ENCODE results near the gene VANGL2. TPM values are rescaled to one million over a fixed set of nuclear protein-coding genes. Genes with fewer than 3 reads are reported as not detected.
A peak's percentile ranks its signal among the peaks of the same experiment; 100 is the strongest.

Gene VANGL2
- total and polyA plus RNA-seq, 9 of the 15 experiments (the other 6 are each of a cell fraction or from before 2014, with no cell fraction given), result 0.28 to 4.0 (median 0.98) TPM

DNA sequence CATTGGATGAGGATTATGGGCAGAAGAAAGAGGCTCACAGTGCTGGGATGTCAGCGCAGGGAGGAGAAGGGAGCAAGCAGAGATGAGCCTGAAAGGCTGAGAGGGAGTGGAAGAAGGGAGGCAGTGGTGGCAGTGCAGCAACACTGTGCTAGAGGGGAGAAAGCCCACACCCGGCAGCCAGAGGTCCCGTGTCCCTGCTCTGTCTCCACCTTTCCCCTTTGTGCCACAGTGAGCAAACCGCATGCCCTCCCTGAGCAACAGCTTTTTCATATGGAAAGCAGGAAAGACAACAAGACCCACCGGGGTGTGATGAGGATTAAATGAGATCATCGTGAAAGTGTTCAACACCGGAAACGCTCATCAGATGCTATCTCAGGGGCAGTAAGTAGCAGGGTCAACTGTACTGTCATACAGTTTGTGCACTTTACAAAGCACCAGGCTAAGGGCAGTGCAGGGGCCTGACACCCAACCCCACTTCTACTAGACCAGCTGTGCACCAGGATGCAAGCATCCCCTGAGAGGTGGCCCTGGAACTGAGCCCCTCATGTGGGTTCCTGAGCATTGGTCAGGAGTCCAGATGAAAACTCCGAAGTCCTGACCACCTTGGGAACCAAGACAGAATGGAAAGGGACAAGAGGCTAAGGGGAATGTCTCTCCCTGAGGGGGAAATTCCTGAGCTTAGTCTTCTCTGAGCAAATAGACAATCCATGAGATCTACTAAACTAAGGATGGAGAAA lies 24.4 kb upstream of the VANGL2 start (continued):
- no peak for TF ChIP-seq MCM5 (IDR thresholded peaks at IDR 0.05; ENCODE audit: low read depth)
- TF ChIP-seq, protein P1, sequence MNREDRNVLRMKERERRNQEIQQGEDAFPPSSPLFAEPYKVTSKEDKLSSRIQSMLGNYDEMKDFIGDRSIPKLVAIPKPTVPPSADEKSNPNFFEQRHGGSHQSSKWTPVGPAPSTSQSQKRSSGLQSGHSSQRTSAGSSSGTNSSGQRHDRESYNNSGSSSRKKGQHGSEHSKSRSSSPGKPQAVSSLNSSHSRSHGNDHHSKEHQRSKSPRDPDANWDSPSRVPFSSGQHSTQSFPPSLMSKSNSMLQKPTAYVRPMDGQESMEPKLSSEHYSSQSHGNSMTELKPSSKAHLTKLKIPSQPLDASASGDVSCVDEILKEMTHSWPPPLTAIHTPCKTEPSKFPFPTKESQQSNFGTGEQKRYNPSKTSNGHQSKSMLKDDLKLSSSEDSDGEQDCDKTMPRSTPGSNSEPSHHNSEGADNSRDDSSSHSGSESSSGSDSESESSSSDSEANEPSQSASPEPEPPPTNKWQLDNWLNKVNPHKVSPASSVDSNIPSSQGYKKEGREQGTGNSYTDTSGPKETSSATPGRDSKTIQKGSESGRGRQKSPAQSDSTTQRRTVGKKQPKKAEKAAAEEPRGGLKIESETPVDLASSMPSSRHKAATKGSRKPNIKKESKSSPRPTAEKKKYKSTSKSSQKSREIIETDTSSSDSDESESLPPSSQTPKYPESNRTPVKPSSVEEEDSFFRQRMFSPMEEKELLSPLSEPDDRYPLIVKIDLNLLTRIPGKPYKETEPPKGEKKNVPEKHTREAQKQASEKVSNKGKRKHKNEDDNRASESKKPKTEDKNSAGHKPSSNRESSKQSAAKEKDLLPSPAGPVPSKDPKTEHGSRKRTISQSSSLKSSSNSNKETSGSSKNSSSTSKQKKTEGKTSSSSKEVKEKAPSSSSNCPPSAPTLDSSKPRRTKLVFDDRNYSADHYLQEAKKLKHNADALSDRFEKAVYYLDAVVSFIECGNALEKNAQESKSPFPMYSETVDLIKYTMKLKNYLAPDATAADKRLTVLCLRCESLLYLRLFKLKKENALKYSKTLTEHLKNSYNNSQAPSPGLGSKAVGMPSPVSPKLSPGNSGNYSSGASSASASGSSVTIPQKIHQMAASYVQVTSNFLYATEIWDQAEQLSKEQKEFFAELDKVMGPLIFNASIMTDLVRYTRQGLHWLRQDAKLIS (CRISPR knock-in tag; IDR thresholded peaks at IDR 0.05), result 0 out of 2 replicates have a peak, but pooled peaks have one; percentile 30
- TF ChIP-seq HNRNPL (IDR thresholded peaks at IDR 0.05; ENCODE audit: low read depth, low read length), result no peak
- TF ChIP-seq ETV1 (tag; conservative IDR thresholded peaks at IDR 0.05; ENCODE audit: low read depth), result peak; percentile 76
- 0 out of 2 replicates have a peak, but pooled peaks have one; percentile 17 for TF ChIP-seq CXXC5 (CRISPR knock-in tag; IDR thresholded peaks at IDR 0.05)
- TF ChIP-seq ZNF175 (CRISPR knock-in tag; IDR thresholded peaks at IDR 0.05; ENCODE audit: low read depth), result peak; percentile 55; the same call in 1 of the 2 replicates
- no peak for TF ChIP-seq KAT8 (IDR thresholded peaks at IDR 0.05; ENCODE audit: low read depth)
- TF ChIP-seq, protein P2, sequence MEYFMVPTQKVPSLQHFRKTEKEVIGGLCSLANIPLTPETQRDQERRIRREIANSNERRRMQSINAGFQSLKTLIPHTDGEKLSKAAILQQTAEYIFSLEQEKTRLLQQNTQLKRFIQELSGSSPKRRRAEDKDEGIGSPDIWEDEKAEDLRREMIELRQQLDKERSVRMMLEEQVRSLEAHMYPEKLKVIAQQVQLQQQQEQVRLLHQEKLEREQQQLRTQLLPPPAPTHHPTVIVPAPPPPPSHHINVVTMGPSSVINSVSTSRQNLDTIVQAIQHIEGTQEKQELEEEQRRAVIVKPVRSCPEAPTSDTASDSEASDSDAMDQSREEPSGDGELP (CRISPR knock-in tag; IDR thresholded peaks at IDR 0.05; ENCODE audit: borderline replicate concordance), result peak; percentile 50; the same call in 1 of the 2 replicates
- no peak for TF ChIP-seq NCOA1 (IDR thresholded peaks at IDR 0.05; ENCODE audit: low read depth)
- TF ChIP-seq CREM (IDR thresholded peaks at IDR 0.05; ENCODE audit: low read depth), result peak; percentile 45; the same call in 1 of the 2 replicates
- TF ChIP-seq SREBF2 (CRISPR knock-in tag; IDR thresholded peaks at IDR 0.05), result no peak
- peak; percentile 9; the same call in 1 of the 2 replicates for TF ChIP-seq SP1 (CRISPR knock-in tag; IDR thresholded peaks at IDR 0.05)
- TF ChIP-seq SIN3A (IDR thresholded peaks at IDR 0.05; ENCODE audit: borderline replicate concordance in 2 of 2, control insufficient read depth in 1 of 2, low read depth in 2 of 2, low read length in 2 of 2), result no peak
- TF ChIP-seq ZNF766 (CRISPR knock-in tag; conservative IDR thresholded peaks at IDR 0.05), result 0 out of 2 replicates have a peak, but pooled peaks have one; percentile 12
- TF ChIP-seq ZNF589 (CRISPR knock-in tag; IDR thresholded peaks at IDR 0.05; ENCODE audit: low read depth), result peak; percentile 88
- 0 out of 2 replicates have a peak, but pooled peaks have one; percentile 54 for TF ChIP-seq ZBTB17 (CRISPR knock-in tag; IDR thresholded peaks at IDR 0.05)
- TF ChIP-seq ATF7 (IDR thresholded peaks at IDR 0.05), result peak; percentile 78; the same call in 1 of the 2 replicates
- no peak; a peak in 1 of 6 replicates for TF ChIP-seq ZBTB11 (CRISPR knock-in tag; IDR thresholded peaks at IDR 0.05)
- no peak for TF ChIP-seq TBP (optimal IDR thresholded peaks at IDR 0.05; ENCODE audit: low read depth, low read length)

Data from K562 (cell line).